Measurements from ENCODE around the gene CTSF.
"Not testable (repeated sequence)": the region's sequence is repeated elsewhere in the genome, so short reads cannot be mapped to it uniquely, and the experiment has no call there.

CTSF gene

DNA sequence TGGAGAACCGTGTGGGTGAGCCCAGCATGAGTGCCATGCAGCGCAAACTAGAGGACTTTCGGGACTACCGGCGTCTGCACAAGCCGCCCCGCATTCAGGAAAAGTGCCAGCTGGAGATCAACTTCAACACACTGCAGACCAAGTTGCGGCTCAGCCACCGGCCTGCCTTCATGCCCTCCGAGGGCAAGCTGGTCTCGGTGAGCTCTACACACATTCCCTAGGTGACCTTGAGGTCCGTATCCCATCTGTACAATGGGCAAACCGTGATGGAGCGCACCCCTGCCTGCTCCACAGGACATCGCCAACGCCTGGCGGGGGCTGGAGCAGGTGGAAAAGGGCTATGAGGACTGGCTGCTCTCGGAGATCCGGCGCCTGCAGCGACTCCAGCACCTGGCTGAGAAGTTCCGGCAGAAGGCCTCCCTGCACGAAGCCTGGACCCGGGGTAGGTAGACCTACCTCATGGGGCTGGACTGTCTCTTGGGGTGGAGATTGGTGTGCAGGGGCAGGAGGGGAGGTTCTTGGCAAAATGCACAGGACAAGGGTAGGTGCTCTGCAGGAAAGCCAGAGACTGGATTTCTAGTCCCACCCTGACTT is 10.6 kb downstream of the CTSF start:
- no peak for DNase-seq

DNA sequence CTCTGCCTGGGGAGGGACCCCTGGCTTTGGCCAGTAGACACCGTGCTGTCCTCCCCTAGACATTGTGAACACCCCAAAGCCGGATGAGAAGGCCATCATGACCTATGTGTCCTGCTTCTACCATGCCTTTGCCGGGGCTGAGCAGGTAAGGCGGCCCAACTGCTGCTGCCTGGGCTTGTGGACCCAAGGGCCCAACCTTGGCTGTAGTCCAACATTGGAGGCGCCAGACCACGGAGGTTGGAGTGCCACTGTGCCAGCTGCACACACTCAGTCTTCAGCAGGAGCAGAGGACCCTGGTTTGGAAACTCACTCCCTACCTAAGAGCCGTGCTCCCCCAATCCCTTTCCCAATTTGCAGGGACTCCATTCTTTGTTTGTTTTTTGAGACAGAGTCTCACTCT is 12.3 kb downstream of the CTSF start:
- DNase-seq = no peak

DNA sequence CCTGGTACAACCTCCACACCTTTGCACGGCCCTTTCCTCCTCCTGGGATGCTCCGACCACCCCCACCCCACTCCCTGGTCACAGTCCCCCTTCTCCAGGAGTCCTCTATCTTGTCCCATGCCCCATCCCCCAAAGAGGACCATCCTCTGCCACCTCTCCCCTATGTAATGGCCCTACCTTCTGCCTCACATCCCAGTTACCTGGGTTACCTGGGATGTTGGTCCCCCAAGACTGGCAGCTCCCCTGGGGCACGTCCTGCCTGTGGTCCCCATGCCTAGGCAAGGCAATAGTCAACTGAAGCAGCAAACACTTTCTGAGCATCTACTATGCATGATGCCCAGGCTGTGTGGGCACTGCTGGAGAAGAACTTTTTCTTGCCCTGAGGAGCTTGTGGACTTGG is 13.0 kb downstream of the CTSF start:
- DNase-seq = no peak

DNA sequence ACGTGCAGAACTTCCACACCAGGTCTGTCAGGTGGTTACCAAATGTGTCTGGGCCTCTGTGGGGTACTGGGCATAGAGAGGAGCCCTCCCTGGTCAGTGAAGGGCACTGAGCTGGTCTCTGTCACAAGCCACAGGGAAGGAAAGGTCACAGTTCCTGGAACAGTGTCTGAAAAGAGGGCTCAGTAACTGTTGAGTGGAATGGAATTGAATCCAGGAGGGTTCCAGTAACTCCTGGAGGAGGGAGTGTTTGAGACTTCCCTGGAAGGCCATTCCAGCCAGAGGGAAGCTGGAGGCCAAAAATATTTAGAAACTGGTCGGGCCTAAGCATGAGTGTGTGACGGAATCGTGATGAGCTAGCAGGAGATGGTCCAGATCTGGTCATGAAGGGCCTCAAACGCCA is 13.8 kb downstream of the CTSF start:
- DNase-seq = no peak

DNA sequence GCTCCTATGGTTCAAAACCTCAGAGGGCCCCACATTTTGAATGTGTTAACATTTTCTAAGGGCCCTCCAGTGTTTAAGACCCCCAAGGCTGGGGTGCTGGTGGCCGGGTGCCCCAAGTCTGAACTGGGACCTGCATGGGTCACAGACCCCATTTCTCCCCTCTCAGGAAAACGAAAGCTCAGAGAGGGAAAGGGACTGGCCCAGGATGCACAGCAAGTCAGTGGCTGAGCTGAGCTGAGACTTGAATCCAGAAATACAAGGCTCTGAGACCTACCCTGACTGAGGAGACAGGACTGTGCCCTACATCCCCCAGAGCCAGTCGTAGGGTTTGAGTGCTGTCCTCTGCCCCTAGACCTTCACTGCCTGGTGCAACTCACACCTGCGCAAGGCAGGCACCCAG is 17.5 kb downstream of the CTSF start:
- no peak for DNase-seq

DNA sequence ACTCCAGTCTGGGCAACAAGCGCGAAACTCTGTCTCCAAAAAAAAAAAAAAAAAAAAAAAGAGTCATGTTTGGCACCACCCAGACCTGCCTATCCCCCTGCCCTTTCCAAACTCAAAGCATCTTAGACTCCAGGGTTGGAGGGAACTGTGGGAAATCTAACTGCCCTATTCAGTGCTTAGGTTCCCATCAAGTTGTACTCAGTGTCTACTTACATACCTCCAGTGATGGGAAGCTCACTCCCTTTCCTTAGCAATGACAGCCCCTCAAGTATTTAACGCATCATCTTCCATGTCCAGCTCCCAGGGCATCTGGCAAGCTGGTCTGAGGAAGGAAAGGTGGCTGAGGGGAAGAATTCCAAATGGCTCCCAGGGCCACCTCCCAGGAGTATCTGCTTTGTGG is 18.7 kb downstream of the CTSF start:
- no peak for DNase-seq

DNA sequence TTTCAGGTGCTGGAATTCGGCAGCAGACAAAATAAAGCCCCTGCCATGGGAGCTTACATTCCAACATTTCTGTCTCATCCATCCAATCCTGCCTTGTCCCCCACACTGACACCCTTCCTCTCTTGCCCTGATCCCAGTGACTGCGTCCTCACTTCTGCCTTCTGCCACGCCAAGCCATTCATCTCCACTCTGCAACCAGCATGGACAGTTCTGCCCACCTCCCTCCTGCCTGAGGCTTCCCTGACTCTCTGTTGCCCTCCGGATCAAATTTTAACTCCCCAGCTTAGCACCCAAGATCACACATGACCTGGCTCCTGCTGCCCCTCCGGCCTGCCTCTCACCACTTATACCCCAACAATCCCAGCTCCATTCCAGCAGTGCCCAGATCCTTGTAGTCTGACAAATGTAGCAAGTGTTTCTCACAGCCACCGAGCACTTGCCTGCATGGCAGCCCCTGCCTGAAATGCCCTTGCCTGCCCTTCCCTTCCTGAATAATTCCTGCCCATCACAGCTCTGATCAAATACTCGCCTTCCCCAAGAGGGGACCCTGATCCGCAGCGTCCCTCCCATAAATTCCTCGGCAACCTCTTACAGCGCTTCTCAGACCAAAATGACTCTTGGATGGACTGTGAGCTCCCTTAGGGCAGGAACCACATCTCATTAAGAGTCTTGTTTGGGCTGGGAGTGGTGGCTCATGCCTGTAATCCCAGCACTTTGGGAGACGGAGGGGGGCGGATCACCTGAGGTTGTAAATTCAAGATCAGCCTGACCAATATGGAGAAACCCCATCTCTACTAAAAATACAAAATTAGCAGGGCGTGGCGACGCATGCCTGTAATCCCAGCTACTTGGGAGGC is 19.4 kb downstream of the CTSF start:
- DNase-seq = no peak

DNA sequence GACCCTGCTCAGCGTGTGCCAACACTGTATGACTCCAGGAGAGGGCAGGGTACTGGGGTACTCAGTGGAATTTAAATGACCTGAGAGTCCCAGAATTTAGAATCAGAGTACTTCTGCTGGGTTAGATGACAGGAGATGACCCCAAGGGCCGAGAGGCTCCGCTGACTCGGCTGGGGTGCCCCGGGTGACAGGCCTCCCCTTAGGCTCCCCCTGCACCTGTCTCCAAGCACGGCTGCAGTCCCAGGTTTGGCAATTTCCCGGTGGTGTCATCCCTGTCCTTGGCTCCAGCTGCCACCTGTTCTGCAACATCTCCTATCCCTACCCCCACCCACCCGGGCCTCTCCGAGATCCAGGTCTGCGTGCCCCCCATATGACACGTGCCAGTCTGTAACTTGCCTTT is 20.4 kb downstream of the CTSF start:
- DNase-seq = no peak

DNA sequence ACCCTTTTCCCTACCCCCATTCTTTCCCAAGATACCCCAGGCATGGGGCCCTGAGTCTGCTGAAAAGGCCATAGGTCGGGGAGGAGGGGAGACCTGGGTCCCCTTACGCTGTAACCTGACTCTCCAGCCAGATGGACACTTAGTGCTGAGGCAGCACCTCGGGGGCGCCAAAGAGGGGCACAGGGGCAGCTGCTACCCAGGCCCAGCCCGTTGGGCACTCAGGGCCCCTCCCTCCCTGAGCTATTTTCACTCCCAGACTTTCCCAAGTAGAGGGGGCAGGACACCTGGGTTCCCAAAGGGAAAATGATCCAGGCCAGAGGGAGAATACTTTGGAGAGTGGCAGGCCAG is 20.8 kb downstream of the CTSF start:
- no peak for DNase-seq

DNA sequence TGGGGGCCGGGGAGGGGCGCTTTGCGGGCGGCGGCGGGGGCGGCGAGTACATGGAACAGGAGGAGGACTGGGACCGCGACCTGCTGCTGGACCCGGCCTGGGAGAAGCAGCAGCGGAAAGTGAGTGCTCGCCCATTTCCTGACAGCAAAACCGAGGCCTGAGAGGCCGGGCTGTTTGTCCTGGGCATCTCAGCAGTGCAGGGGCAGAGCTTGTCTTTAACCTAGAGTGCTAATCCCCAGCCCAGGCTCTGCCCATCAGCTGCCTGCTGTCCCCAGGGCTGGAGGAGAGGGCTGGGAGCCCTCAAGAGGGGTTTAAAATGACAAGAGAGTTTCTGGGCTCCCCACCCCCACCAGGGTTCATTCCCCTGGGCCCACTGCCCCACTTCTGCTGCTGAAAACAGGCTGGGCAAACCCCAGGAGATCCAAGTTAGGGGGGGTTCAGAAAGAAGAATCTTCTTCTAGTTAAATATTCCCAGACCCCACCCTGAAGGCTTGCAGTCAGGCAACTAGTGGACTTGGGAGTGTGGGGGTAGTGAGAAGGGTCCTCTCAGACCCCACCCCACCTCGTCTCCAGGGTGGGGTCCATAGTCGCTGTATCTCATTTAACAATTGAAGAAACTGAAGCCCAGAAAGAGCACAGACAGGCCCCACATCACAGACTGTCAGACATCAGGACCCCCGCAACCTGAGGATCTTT is 21.3 kb downstream of the CTSF start:
- DNase-seq = peak in 1 of 2 experiments; percentile 11

DNA sequence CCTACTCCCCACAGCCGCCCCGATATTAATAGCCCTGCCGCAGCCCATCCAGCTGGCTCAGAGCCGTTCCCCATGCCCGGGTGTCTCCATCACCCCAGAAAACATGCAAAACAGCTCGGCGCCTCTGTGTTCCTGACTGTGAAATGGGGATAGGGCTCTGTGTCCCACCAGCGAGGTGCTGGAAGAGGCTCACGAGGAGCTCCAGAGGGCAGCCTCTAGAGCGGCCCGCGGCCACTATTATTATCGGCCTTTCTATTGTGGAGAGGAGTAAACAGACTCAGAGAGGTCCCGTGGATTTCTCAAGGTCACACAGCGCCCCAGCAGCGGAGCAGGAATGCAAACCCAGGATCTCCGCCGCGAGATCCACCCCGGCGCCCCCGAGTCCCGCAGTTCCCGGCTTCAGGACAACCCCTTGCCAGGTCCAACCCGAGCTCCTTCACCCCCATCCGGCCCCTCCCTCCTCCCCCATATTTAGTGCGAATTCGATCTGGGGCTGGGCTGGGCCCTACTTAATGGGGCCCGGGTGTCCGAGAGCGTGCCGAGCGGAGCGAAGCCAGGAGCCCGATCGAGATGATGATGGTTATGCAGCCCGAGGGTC is 21.9 kb downstream of the CTSF start, which contains the start of gene ACTN3:
Gene ACTN3, plus strand, starts transcription at position 536 of the 598 bp plus-strand sequence. Its CDS starts 35 bp downstream, at position 571.
- peak; percentile 29 to 35 for DNase-seq

DNA sequence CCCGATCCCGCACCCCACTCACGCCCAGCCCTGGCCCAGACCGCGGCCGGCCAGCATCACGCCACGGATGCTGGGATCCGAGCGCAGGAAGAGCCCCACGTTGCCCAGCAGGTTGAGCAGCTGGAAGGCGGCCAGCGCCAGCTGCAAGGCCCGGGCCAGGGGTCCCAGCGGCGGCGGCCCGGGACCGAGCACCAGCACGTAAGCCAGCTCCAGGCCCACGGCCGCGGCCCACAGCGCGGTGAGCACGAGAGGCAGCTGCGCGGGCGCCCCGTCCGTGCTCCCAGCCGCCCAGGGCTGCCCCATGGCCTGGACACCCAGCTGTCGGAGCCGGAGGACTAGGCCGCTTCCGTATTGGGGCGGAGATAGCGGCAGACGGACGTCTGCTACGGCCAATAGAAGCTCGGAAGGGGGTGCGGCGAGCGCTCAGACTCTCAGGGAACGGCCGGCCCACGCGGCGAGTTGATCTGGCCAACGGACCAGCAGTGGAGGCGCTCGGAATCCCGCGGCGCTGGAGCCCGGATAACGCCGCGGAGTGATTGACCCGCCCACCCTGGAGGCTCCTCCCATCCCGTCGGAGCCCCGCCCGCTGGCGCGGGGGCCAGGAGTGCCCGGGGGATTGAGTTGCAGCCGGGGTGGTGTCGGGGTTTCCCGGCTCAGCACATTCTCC is 22.6 kb downstream of the CTSF start, which contains the start of gene ZDHHC24:
Gene ZDHHC24, minus strand, starts transcription at position 348 of the 667 bp plus-strand sequence. Its CDS starts 45 bp downstream, at position 303.
- DNase-seq = peak; percentile 96 to 97

DNA sequence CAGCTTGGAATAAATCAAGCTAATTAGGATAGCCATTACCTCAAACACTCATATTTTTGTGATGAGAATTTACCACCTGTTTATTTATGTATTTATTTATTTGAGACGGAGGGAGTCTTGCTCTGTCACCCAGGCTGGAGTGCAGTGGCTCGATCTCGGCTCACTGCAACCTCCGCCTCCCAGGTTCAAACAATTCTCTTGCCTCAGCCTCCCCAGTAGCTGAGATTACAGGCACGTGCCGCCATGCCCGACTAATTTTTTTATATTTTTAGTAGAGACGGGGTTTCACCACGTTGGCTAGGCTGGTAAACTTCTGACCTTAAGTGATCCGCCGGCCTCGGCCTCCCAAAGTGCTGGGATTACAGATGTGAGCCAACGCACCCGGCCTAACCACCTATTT is 23.5 kb downstream of the CTSF start:
- DNase-seq = not testable (repeated sequence)

DNA sequence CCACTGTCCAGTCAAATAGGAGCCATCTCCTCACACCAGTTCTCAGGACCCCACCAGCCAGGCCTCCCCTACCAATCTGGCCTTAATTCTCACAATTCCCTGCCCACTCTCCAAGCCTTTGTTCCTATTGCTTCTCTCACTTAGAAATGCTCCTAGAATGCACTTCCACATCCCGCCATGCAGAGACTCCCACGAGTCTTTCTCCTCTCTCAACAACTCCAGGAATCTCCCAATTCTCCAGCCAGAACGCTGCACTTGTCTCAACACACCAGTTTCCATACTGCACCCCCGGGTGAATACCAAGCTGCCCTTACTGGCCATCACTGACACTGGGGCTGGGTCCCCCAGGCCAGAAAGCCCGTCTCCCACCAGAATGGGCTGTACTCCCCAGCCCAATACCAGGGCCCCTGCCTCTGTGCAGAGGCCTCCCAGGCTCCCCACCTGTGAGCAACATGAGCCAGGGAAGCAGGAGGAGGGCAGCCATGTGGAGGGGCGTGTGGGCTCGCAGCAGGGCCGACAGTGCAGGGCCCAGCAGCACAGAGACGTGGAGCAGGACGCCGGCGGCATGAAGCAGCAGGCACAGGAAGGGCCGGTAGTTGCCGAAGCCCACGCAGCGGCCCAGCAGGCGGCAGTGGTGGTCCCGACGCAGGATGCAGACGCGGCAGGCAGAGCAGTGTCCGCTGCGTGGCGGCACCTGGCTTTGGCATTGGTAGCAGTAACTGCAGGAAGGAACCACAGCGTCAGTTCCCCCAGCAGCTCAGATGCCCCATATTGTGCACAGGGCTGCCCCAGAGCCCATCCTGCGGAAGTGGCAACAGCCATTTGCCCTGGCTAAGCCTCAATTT is 24.9 kb downstream of the CTSF start:
- DNase-seq = peak; percentile 49 to 57

DNA sequence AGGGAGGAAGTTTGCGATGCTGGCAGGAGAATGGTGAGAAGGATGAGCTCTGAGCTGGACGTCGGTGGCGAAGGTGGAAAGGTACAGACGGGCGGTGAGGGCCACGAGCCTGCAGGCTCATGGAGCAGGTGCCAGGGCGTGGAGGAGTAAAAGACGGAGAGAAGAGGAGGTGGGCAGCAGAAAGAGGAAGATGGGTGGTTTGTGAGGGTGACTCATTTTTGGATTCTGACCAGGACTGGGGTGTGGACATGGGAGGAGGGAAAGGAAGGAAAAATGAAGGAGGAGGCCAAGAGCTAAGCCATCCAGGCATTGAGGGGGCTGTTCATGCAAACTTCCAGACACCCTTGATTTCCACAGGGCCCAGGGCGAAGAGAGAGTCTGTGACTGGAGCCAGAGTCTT is 26.0 kb downstream of the CTSF start:
- no peak for DNase-seq

DNA sequence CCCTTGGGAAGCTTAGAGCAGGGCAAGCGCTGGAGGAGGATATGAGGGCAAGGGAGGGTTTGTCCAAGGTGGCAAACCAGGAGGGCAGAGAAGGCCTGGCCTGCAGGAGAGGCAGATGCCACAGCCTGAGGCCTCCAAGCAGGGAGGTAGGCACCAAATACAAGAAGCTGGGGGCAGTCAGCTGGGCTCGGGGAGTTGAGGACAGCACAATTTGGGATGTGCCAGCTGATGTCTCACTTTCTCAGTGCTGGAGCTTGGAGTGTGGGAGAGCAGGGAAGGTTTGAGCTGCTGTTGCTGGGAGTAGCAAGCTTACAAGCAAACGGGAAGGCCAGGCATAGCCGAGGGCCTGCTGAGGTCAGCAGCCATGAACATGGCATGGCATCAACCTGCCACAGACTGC is 26.5 kb downstream of the CTSF start:
- no peak for DNase-seq

DNA sequence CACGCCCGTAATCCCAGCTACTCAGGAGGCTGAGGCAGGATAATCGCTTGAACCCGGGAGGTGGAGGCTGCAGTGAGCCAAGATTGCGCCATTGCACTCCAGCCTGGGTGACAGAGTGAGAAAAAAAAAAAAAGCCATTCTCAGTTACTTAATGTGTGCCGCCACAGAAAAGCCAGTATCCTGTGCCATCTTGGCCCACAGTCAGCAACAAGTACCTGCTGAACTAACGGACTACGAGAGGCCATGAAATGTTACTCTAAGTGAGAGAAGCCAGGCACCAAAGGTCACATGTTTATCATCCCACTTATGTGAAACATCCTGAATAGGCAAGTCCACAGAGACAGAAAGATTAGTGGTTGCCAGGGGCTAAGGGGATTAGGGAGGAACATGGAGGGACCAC is 27.8 kb downstream of the CTSF start:
- DNase-seq = not testable (repeated sequence)

DNA sequence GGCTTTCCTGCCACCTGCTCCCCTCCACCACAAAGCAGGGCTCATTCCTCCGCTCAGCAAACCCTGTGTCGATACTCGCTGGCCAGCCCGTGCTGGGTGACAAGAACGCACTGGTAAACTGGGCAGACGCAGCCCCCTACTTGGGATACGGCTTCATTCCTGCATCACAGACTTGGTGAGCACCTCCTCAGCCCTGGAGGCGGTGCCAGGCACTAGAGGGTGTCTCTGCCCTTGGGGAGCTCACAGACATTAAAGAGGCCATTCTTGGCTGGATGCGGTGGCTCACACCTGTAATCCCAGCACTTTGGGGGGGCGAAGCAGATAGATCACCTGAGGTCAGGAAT is 28.6 kb downstream of the CTSF start:
- DNase-seq = no peak

DNA sequence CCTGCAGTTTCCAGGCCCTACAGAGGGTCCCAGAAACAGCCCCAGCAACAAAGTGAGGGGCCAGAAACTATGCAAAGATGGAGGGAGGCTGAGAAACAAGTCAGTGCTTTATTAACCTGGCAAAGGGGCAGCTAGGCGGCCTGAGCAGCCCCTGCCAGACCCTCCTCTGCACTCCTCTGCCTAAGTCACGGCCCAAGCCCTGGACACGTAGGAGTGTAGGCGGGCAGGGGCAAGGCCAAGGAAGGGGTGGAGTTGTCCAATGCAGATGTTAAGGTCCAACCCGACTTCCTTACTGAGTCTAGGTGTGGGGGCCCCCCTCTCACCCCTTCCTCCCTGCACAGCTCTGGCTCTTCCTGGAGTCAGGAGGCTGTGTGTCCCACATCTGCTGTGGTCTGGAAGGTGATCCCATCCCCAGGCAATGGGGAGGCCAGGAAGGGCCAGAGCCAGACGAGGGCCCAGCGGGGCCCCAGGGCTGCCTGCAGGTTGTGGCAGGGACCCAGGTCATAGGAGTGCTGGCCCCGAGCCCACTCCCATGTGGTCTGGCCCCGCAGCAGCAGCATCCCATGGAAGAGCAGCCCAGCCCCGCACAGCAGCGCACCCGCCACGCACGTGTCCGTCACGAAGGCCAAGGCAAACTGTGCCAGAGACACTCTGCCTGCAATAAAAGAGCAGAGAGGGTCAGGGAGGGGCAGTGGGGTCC is 29.1 kb downstream of the CTSF start:
- DNase-seq = no peak

DNA sequence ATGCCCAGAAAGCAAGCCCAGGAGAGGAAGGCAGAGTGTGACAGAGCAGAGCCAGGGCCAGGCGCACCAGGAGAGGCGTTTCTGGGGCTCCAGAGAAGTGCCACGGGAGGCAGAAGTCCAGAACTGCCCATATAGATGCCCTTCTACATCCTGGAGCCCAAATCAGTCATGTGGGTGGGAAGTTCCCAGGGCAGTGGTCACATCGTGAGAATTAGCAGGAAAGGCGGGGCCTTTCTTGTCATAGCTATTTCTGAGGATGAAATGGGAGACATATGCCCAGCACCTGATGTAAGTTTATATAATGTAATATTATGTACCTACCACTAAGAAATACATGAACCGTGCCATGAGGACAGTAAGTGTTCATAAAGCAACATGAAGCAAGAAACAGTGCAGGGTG is 35.6 kb downstream of the CTSF start:
- DNase-seq = no peak

DNA sequence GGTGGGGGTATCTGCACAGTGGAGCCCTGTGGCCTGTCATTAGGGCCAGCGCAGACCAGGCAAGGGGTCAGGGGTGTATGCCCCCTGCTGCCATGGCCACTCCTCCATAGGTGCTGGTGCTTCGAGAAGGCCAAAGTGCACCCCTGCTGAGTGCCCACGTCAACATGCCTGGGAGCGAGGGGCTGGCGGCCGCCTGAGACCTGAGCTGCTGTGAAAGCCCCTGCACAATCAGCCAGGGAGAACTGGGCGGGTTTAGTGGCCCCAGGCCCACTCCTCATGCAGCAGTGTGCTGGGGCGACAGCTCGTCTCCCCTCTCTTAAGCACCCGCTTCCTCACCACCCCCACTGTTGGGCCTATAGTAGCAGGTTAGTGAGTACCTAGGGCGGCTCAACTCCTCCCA is 36.6 kb downstream of the CTSF start:
- no peak for DNase-seq

All from activated CD4-positive, alpha-beta T cell treated with anti-CD3 and anti-CD28 coated beads, Interleukin-2, amount 50 U/mL, for 48 hours (primary cell).